Neural crest cell (in vitro differentiated cells): ENCODE data around the gene ADH6. TPM values are rescaled to one million over a fixed set of nuclear protein-coding genes. Genes with fewer than 3 reads are reported as not detected.

Experiments
- DNase-seq: peaks from one replicate; pipeline ENCODE4 v3.0.0; 2021; ENCODE audit warnings: low read depth, mixed read lengths, low spot score
- H3K27ac Mint-ChIP-seq: one replicate; pipeline ENCODE4 v1.8.0; 2021; ENCODE audit warnings: mild to moderate bottlenecking, mixed read lengths; ENCODE audit not compliant: unreplicated experiment
- H3K27me3 Mint-ChIP-seq: 2 replicates; pipeline ENCODE4 v1.8.0; 2021; ENCODE audit warnings: low read depth, mild to moderate bottlenecking, mixed read lengths
- H3K36me3 Mint-ChIP-seq: 2 replicates; pipeline ENCODE4 v1.8.0; 2021; ENCODE audit warnings: low read depth, mild to moderate bottlenecking, mixed read lengths
- H3K4me1 Mint-ChIP-seq: 2 replicates; pipeline ENCODE4 v1.8.0; 2021; ENCODE audit warnings: mixed read lengths
- H3K4me3 Mint-ChIP-seq: one replicate; pipeline ENCODE4 v1.8.0; 2021; ENCODE audit warnings: mild to moderate bottlenecking, mixed read lengths
- H3K9me3 Mint-ChIP-seq: 2 replicates; pipeline ENCODE4 v1.8.0; 2021; ENCODE audit warnings: mixed read lengths
- CTCF ChIP-seq: fragments of 200-600 bp; sonication (generic); conservative IDR thresholded peaks from 2 replicates; pipeline ENCODE4 v1.5.0; 2021; ENCODE audit warnings: antibody characterized with exemption, mild to moderate bottlenecking
- total RNA-seq: library from RNA; stranded (reverse); gene quantifications from 2 replicates; pipeline ENCODE4 v1.2.1, GENCODE V29; 2021

The ADH6 gene
- total RNA-seq, 1 donor from 2014 or later: not detected

- Mint-ChIP-seq H3K36me3 (peaks cover 11% of the 10 kb centered on the region), H3K27me3 (no peaks in the 10 kb centered on the region), H3K4me1 (no peaks in the 10 kb centered on the region), H3K27ac (no peak overlapping the region), H3K4me3 (no peak overlapping the region), H3K9me3 (peaks cover 4% of the 10 kb centered on the region)
- TF ChIP-seq CTCF: no peak
- no peak for DNase-seq
Observed at GRCh38 chr4:99157478-99157935, 61.5 kb downstream of the ADH6 start.

GRCh38 chr4:99156992-99157391, 62.1 kb downstream of the ADH6 start:
- Mint-ChIP-seq H3K4me3 (no peak overlapping the region), H3K9me3 (peaks cover 4% of the 10 kb centered on the region), H3K27me3 (no peaks in the 10 kb centered on the region), H3K36me3 (peaks cover 10% of the 10 kb centered on the region), H3K4me1 (no peaks in the 10 kb centered on the region), H3K27ac (no peak overlapping the region)
- DNase-seq: no peak
- no peak for TF ChIP-seq CTCF

GRCh38 chr4:99154658-99155342, 64.2 kb downstream of the ADH6 start:
- Mint-ChIP-seq H3K4me3 (no peak overlapping the region), H3K27ac (no peak overlapping the region), H3K36me3 (peaks cover 19% of the 10 kb centered on the region), H3K4me1 (no peaks in the 10 kb centered on the region), H3K27me3 (no peaks in the 10 kb centered on the region), H3K9me3 (peaks cover 13% of the 10 kb centered on the region)
- DNase-seq: no peak
- no peak for TF ChIP-seq CTCF

Other genes with a start within 250 kb of the ADH6 start
- 52.1 and 54.4 TPM in 2 replicates for gene METAP1, start 223.5 kb downstream of the ADH6 start, total RNA-seq
- 252 and 256 TPM in 2 replicates for gene ADH5, start 130.5 kb downstream of the ADH6 start, total RNA-seq
- gene ADH4, start 74.9 kb downstream of the ADH6 start, total RNA-seq: not detected in 2 replicates
- not detected in 2 replicates for gene ADH1A, start 71.7 kb upstream of the ADH6 start, total RNA-seq
- gene ADH1B, start 102.2 kb upstream of the ADH6 start, total RNA-seq: not detected in 2 replicates
- gene ADH1C, start 133.5 kb upstream of the ADH6 start, total RNA-seq: not detected in 2 replicates
- gene ADH7, start 216.1 kb upstream of the ADH6 start, total RNA-seq: not detected in 2 replicates